HL-60 (cell line): ENCODE results near the gene CEP350.

ENCODE experiments used
- DNase-seq, 2 experiments: peaks; one replicate each; pipeline ENCODE4 v3.0.0-alpha.2; 2010 to 2020; ENCODE audit warnings: low read depth in 1 of 2, low spot score in 1 of 2
- H3K27ac ChIP-seq: fragments of 250-450 bp; sonication (Bioruptor Pico); replicated peaks from 2 replicates; pipeline ENCODE4 v1.5.1; 2020; ENCODE audit warnings: mild to moderate bottlenecking, moderate library complexity
- H3K27me3 ChIP-seq: fragments of 250-450 bp; sonication (Bioruptor Pico); 2 replicates; pipeline ENCODE4 v1.5.1; 2021; ENCODE audit warnings: mild to moderate bottlenecking, moderate library complexity; ENCODE audit not compliant: insufficient read depth, poor library complexity, severe bottlenecking
- H3K4me3 ChIP-seq: replicated peaks from 2 replicates; pipeline ENCODE4 v1.5.1; 2011; ENCODE audit warnings: mild to moderate bottlenecking, control low read depth, low read length; ENCODE audit not compliant: insufficient read depth
- GABPA ChIP-seq: IDR thresholded peaks from 2 replicates; pipeline ENCODE4 v1.6.1; 2012; ENCODE audit warnings: low read depth
- POLR2AphosphoS5 ChIP-seq: IDR thresholded peaks from 2 replicates; pipeline ENCODE4 v1.6.1; 2012; ENCODE audit warnings: low read depth
- SPI1 ChIP-seq: IDR thresholded peaks from 2 replicates; pipeline ENCODE4 v1.6.1; 2012; ENCODE audit warnings: low read depth, mild to moderate bottlenecking, borderline replicate concordance
- TF ChIP-seq, protein P1 (sequence below): IDR thresholded peaks from one replicate; pipeline ENCODE4 v1.5.1; 2011; ENCODE audit warnings: low read length, control low read depth, inconsistent platforms; ENCODE audit not compliant: insufficient read depth
- TF ChIP-seq, protein P2 (sequence below): IDR thresholded peaks from 2 replicates; pipeline ENCODE4 v1.6.1; 2012; ENCODE audit warnings: low read depth; ENCODE audit not compliant: insufficient replicate concordance

CEP350 gene

DNA sequence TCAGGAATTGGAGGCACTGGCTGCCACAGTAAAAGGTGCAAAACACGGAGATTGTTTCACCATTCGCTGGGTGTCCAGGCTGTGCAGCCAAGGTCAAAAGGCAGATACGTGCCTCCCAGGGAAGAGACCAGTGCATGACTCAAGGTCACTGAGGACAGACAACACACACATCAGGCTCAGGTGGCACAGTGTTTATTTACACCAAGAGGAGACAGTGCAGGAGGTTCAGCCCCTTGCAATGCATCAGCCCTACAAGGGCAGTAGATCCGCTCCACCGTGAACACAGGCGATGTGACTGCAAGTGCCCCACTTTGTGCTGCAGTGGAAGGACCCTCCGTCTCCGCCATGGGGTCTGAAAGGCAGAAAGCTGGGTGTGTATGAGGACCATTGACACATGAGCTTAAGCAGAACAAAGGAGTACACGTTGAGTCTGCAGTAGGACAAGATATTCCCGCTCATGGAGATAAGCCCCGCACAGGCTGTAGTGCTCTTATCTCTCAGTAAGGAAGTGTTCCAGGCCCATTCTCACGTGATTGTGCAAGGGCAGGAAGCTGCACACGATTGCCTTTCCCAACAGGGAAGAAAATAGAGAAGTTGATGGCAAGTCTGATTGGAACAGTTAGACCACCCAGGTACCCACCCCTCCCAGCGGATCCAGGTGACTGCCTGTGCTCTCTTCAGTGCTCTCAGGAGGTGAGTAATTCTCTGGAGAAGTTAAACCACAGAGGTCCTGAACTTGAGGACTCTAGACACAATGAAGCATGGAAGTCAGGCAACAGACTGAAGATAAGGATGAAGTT, 162.6 kb downstream of the CEP350 start:
- peak overlapping the region; percentile 51 for H3K27ac ChIP-seq

DNA sequence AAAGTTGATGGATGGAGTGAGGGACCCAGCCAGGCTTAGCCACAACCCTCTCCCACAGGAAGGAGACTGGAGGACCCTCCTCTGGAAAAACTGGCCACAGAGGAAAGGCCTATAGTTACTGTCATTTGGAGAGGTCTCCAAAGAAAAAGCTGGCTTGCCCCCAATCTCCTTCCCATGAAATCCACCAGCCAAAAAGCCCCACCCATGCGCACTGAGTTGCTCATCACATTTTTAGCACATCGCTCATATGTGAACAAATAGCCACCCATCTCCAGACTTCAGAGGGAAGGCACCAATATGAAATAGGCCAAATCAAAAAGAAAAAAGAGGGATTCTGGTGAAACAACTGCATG, 163.1 kb downstream of the CEP350 start:
- DNase-seq = no peak
- peak overlapping the region; percentile 51; the same call in 1 of the 2 replicates for H3K27ac ChIP-seq
- no peak overlapping the region for H3K4me3 ChIP-seq

More for the DNA sequence above, 162.6 kb downstream of the CEP350 start:
- TF ChIP-seq GABPA (no peak), SPI1 (peak; percentile 80; the same call in 1 of the 2 replicates), POLR2AphosphoS5 (peak; percentile 19; the same call in 1 of the 2 replicates)
- TF ChIP-seq, protein P1, sequence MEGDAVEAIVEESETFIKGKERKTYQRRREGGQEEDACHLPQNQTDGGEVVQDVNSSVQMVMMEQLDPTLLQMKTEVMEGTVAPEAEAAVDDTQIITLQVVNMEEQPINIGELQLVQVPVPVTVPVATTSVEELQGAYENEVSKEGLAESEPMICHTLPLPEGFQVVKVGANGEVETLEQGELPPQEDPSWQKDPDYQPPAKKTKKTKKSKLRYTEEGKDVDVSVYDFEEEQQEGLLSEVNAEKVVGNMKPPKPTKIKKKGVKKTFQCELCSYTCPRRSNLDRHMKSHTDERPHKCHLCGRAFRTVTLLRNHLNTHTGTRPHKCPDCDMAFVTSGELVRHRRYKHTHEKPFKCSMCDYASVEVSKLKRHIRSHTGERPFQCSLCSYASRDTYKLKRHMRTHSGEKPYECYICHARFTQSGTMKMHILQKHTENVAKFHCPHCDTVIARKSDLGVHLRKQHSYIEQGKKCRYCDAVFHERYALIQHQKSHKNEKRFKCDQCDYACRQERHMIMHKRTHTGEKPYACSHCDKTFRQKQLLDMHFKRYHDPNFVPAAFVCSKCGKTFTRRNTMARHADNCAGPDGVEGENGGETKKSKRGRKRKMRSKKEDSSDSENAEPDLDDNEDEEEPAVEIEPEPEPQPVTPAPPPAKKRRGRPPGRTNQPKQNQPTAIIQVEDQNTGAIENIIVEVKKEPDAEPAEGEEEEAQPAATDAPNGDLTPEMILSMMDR = no peak
- TF ChIP-seq, protein P2, sequence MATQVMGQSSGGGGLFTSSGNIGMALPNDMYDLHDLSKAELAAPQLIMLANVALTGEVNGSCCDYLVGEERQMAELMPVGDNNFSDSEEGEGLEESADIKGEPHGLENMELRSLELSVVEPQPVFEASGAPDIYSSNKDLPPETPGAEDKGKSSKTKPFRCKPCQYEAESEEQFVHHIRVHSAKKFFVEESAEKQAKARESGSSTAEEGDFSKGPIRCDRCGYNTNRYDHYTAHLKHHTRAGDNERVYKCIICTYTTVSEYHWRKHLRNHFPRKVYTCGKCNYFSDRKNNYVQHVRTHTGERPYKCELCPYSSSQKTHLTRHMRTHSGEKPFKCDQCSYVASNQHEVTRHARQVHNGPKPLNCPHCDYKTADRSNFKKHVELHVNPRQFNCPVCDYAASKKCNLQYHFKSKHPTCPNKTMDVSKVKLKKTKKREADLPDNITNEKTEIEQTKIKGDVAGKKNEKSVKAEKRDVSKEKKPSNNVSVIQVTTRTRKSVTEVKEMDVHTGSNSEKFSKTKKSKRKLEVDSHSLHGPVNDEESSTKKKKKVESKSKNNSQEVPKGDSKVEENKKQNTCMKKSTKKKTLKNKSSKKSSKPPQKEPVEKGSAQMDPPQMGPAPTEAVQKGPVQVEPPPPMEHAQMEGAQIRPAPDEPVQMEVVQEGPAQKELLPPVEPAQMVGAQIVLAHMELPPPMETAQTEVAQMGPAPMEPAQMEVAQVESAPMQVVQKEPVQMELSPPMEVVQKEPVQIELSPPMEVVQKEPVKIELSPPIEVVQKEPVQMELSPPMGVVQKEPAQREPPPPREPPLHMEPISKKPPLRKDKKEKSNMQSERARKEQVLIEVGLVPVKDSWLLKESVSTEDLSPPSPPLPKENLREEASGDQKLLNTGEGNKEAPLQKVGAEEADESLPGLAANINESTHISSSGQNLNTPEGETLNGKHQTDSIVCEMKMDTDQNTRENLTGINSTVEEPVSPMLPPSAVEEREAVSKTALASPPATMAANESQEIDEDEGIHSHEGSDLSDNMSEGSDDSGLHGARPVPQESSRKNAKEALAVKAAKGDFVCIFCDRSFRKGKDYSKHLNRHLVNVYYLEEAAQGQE = no peak
- Histone ChIP-seq H3K27me3 (no peaks in the 10 kb centered on the region), H3K4me3 (no peak overlapping the region)
- DNase-seq = peak; percentile 50 to 81

DNA sequence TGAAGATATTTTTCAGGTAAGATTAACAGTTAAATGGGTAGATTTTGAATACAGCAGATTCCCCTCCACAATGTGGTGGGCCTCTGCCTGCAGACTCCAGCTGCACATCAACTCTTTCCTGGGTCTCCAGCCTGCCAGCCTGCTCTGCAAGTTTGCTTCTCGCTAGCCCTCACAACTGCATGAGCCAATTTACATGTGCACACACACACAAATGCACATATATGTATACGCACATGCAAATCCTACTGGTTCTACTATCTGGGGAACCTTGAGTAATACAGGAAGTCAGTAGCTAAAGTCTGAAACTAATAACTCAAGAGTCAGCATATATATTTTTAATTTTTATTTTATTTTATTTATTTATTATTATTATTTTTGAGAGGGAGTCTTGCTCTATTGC, 165.2 kb downstream of the CEP350 start:
- TF ChIP-seq GABPA (no peak), POLR2AphosphoS5 (no peak), SPI1 (no peak)
- TF ChIP-seq, protein P2 = no peak
- TF ChIP-seq, protein P1 = no peak
- no peak for DNase-seq
- Histone ChIP-seq H3K27me3 (peaks cover 3% of the 10 kb centered on the region), H3K27ac (no peak overlapping the region), H3K4me3 (no peak overlapping the region)

More for the DNA sequence above, 163.1 kb downstream of the CEP350 start:
- no peaks in the 10 kb centered on the region for H3K27me3 ChIP-seq
- TF ChIP-seq, protein P1 = no peak
- no peak for TF ChIP-seq SPI1
- TF ChIP-seq GABPA = no peak
- TF ChIP-seq POLR2AphosphoS5 = peak; percentile 7; the same call in 1 of the 2 replicates
- TF ChIP-seq, protein P2 = no peak
